NCI-H1105 (cell line): ENCODE data around the gene ZNF747.
"Not testable (repeated sequence)": the region's sequence is repeated elsewhere in the genome, so short reads cannot be mapped to it uniquely, and the experiment has no call there.

Experiments
- DNase-seq: peaks from one replicate; lab custom pipeline; 2025; lab: John Stamatoyannopoulos, UW

ZNF747 gene

GRCh38 chr16:30533748-30534367 is 800 bp downstream of the ZNF747 start:
- DNase-seq = no peak

GRCh38 chr16:30533146-30533522 is 1.5 kb downstream of the ZNF747 start:
- no peak for DNase-seq

DNA sequence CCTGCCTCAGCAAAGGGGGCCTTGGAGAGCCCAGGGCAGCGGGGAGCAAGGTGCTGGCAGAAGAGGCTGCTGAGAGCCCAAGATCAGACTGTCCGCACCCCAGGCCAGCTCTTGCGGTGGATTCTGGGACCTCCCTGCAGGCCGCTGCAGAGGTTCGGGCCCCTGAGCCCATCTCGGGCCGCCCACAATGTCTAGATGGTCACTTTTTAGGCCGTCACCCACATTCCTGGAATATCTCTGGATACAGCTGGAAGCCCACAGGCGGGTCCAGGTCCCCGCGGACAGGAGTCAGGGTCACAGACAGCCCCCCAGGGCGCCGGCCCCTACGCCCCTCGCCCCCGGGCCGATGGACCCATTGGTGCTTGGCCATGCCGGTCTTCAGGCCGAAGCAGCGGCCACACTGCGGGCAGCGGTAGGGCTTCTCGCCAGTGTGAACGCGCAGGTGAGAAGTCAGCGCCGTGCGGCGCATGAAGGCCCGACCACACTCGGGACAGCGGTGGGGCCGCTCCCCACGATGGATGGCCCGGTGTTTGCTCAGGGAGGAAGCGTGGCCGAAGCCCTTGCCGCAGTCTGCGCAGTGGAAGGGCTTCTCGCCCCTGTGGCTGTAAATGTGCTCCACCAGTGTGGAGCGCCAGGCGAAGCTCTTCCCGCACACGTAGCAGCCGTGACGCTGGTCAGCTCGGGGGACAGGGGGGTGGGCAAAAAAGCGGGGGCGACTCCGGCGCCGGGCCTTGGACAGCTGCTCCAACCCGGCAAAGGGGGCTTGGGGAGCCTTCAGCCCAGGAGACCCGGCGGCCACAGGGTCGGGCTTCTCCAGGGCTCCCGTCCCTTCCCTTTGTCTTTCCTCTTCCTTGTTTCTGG is 2.1 kb downstream of the ZNF747 start:
- DNase-seq = no peak

- DNase-seq = no peak
Measured at GRCh38 chr16:30530163-30531037, 4.3 kb downstream of the ZNF747 start.

DNA sequence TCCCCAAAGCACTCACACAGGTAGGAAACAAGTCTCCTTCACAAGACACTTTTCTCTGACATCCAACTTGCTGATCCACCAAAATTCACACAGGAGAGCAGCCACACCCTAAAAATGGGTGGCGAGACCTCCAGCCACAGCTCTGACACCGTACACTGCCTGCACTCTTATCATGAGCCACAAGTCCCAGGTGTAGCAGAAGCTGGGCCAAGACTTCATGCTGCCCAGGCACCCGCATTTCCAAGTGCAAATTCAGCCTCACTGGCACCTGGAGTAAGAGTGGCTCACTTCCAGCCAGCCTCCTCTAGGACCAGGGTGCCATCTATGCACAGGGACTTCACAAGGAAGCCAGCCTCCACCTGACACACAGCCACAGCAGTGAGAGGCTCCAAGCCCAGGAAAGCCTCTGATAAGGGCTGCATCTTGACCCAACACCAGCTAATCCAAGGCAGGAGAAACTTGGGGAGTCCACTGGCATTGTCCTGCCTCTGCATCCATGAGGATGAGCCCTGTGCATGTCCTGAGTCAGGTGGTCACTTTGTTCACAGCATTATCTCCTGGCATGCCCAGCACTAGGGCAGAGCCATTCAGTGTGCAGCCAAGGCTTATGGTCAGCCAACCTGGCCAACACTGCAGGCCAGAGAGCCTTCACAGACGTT is 5.7 kb downstream of the ZNF747 start:
- no peak for DNase-seq

DNA sequence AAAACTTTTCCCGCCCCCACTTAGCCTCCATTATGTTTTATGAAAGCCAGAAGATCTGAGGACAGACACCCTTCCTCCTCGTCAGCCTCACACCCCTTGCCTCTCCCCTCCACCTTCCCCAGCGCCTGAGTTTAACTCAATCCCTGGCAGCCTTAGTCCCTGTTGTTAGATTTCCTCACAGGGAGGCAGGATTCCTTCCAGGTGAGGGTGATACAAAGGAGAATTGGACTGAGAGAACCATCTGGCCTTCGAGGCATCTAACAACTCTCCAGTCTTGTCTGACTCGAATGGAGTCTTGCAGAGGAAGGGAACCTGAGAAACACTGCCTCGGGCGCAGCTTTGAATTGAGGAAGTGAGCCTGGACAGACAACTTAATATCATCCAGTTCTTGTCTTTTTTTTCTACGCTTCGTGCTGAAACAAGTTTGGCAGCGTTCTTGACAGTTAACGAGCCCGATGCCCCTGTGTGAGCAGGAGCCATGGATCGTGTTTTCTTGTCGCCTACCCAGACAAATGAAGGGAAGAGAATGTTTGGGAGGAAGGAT is 7.0 kb downstream of the ZNF747 start:
- no peak for DNase-seq

DNA sequence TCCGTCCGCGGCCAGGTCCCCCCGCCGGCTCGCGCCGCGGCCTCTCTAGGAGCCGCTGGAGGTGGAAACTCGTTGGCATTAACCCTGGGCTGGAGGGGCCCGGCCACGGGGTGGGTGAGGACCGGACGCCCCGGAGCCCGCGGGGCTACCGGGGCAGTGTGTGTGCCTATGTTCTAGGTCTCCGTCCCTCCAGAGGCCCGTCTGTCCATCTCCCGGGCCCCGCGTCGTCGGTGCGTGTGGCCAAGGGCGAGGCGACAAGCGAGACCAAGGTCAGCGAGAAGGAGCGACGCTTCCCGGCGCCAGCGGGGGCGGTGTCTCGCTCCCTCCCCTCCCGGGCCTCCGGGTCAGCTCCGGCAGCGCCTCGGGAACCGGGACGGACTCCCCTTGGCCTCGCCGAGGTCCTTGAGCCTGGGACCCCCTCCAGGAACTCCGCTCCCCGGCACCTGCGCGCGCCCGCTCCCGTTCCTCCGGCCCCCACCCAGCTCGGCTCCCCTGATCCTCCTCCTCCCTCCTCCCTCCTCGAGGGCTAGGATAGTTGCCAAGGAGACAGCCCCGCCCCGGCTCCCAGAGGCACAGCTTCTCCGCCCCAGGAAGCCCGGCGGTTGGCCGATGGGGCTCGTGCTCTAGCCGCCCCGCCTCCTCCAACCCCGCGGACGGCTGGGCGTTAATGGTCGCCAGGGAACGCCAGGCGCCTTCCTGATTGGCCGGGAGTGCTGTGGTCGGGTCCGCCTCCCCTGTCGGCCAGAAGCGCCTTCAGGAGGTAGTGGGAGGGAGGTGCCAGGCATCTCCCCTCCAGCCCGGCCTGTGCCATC is 7.6 kb downstream of the ZNF747 start:
- peak; percentile 98 for DNase-seq

DNA sequence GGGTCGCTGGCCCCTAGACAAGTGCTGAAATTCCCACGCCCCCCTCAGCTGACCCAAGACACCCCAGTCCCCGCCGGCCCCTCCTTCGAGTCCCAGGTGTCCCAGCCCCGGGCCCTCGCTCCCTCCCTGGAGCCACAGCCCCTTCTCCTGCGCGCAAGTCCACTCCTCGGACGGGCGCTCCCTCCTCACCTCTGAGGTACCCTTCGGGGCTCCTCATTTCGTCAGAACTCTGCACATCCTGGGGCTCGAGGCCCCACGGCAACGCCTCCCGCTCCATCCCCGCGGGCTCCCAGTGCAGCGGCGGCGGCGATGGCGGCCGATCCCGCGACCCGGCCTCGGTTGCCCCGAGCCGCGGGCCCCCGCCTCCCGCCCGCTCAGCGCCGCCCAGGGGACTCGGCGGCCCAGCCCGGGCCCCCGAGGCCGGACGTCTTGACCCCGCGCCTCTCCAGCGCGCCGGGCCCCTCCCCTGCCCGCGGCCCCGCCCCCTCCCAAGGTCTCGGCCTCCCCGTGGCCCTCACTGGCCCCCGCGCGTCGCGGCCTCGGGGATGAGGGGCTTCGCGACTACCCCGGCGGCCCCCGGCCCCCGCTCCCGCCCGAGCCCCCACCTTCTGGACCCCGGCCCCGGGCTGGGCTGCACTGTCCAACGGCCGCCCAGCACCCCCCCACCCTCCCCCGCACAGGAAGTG is 8.4 kb downstream of the ZNF747 start, which contains the start of gene ZNF768:
TSS of gene ZNF768 (minus strand) at position 430 of the 686 bp plus-strand sequence. CDS start at position 277, 153 bp downstream.
- no peak for DNase-seq

DNA sequence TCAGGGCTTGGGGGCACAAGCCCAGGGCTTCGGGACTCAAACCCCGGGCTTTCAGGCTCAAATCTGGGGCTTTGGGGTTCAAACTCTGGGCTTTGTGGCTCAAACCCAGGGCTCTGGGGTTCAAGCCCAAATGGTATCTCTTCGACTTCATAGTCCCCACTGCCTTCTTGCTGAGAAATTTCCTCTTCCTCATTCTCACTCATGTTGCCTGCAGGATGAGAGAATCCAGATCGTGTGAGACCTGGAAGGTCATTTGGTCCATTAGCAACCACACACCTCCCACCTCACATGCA is 8.9 kb downstream of the ZNF747 start:
- no peak for DNase-seq

DNA sequence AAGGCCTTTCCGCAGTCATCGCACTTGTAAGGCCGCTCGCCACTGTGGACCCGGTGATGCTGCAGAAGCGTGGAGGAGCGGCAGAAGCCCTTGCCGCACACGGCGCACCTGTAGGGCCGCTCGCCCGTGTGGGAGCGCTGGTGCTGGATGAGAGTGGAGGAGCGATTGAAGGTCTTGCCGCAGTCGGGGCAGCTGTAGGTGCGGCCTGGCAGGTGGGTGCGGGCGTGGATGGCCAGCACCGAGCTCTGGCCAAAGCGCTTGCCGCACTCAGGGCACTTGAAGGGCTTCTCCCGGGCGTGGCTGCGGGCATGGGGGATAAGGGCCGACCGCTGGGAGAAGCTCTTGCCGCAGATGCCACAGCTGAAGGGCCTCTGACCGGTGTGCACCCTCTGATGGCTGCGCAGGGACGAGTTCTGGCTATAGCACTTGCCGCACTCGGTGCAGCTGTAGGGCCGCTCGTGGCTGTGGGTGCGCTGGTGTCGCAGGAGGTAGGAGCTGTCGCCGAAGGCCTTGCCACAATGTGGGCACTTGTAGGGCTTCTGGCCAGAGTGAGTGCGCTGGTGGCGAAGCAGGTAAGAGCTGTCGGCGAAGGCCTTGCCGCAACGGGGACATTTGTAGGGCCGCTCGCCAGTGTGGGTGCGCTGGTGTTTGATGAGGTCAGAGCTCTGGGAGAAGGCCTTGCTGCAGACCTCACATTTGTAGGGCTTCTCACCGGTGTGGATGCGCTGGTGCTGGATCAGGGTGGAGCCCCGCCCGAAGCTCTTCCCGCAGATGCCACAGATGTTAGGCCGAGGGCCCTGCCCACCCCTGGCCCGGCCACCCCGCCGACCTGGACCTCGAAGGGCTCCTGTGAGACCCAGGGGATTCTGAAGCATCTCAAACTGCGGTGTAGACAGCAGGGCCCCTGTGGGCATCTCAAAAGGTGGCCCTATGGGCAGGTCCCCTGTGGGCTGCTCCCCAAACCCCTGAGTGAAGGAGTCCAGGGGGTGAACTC is 9.8 kb downstream of the ZNF747 start:
- DNase-seq = no peak

DNA sequence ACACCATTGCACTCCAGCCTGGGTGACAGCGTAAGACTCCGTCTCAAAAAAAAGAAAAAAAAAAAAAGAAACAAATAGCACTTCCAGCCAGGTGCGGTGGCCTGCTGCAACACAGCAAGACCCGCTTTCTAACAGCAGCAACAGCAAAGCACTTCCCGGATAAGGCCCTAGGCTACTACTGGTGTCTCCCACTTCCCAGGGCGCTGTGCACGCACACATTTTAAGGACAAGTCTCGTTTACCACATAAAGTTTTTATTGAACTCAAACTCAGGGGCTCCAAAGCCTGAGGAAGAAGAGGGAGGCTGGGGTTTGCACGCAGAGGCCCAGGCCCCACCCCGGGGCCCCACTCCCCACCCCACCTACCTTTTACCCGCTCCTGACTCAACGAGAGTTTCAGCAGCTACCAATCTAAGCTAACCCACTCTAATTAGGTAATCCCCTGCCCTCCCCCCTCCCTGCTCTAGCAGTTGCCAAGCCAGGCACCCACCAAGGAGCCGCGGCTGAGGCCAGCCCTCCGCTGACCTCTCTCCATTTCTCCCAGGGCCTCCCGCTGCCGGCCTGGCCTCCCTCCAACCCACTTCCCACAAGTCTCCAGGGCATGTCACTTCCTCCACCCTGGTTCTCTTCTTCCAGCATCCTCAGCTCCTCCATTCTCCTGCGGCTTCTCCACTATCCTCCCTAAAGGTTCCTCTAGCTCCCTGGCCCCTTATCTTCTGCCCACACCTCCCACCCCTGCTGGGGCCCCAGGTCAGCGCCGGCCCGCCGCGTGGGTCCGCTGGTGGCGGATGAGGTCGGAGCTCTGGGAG is 10.7 kb downstream of the ZNF747 start:
- DNase-seq = no peak

DNA sequence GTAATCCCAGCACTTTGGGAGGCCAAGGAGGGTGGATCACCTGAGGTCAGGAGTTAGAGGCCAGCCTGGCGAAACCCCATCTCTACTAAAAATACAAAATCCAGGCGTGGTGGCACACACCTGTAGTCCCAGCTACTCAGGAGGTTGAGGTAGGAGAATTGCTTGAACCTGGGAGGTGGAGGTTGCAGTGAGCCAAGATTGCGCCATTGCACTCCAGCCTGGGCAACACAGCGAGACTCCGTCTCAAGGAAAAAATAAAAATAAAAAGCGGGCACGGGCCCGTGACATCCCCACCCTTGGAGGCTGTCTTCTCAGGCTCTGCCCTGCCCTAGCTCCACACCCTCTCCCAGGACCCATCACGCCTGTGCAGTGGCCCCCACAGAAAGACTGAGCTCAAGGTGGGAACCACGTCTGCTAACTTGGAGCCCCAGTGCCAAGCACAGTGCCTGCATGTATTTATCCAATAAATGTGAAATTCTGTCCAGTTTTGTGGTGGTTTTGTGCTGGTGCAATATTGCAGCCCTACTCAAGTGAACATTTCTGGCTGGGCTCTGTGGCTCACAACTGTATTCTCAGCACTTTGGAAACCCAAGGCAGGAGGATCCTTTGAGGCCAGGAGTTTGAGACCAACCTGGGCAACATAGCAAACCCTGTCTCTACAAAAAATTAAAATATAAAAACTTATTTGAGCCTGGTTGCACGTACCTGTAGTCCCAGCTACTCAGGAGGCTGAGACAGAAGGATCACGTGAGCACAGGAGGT is 11.8 kb downstream of the ZNF747 start:
- DNase-seq = not testable (repeated sequence)

GRCh38 chr16:30521873-30522641 is 12.6 kb downstream of the ZNF747 start:
- DNase-seq = no peak

DNA sequence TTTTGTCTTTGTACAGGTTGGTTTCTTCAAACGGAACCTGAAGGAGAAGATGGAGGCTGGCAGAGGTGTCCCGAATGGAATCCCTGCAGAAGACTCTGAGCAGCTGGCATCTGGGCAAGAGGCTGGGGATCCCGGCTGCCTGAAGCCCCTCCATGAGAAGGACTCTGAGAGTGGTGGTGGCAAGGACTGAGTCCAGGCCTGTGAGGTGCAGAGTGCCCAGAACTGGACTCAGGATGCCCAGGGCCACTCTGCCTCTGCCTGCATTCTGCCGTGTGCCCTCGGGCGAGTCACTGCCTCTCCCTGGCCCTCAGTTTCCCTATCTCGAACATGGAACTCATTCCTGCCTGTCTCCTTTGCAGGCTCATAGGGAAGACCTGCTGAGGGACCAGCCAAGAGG is 13.2 kb downstream of the ZNF747 start:
- no peak for DNase-seq

GRCh38 chr16:30519120-30520049 is 15.3 kb downstream of the ZNF747 start:
- no peak for DNase-seq

- DNase-seq = no peak
Measured at GRCh38 chr16:30518552-30518951, 16.1 kb downstream of the ZNF747 start.
